ENCODE data around the gene GPR173.

GPR173 gene

DNA sequence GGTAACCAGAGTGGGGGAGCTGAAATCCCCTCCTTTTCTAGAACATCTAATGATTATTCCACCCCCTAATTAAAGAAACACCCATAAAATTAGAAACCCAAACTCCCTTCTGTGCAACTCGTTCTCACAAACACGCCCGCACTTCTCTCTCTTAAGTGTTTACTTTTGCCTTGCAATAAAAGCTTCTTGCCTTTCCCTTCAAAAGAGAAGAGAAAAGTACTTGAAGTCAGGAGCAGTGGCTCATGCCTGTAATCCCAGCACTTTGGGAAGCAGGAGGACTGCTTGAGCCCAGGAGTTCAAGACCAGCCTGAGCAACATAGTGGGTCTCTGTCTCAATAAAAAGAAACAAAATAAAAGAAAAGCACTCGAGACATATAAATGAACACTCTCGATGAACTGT is 3.6 kb upstream of the GPR173 start:
- no peaks in the 10 kb centered on the region for H4K20me1 ChIP-seq (ENCODE audit: low read depth, low read length)
- no peak overlapping the region for H3K4me3 ChIP-seq (ENCODE audit: insufficient read depth, low read length, poor library complexity, severe bottlenecking)
- H3K4me2 ChIP-seq (ENCODE audit: low read depth, low read length, poor library complexity, severe bottlenecking), result no peak overlapping the region
- TF ChIP-seq, protein P1, sequence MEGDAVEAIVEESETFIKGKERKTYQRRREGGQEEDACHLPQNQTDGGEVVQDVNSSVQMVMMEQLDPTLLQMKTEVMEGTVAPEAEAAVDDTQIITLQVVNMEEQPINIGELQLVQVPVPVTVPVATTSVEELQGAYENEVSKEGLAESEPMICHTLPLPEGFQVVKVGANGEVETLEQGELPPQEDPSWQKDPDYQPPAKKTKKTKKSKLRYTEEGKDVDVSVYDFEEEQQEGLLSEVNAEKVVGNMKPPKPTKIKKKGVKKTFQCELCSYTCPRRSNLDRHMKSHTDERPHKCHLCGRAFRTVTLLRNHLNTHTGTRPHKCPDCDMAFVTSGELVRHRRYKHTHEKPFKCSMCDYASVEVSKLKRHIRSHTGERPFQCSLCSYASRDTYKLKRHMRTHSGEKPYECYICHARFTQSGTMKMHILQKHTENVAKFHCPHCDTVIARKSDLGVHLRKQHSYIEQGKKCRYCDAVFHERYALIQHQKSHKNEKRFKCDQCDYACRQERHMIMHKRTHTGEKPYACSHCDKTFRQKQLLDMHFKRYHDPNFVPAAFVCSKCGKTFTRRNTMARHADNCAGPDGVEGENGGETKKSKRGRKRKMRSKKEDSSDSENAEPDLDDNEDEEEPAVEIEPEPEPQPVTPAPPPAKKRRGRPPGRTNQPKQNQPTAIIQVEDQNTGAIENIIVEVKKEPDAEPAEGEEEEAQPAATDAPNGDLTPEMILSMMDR (IDR thresholded peaks at IDR 0.05; ENCODE audit: insufficient read depth, low read length, poor library complexity, severe bottlenecking), result no peak
- no peak for TF ChIP-seq EZH2phosphoT487 (conservative IDR thresholded peaks at IDR 0.05; ENCODE audit: low read length)
- no peak overlapping the region for H2AFZ ChIP-seq (ENCODE audit: low read depth, low read length, severe bottlenecking)
- no peaks in the 10 kb centered on the region for H3F3A ChIP-seq (ENCODE audit: insufficient read depth)
- H3K27ac ChIP-seq (ENCODE audit: low read depth, low read length), result no peak overlapping the region
- H3K9me2 ChIP-seq (replicated peaks; ENCODE audit: insufficient read depth, low read length), result no peaks in the 10 kb centered on the region
- no peaks in the 10 kb centered on the region for H3K79me2 ChIP-seq (ENCODE audit: insufficient read depth, low read length)
- H3K36me3 ChIP-seq (ENCODE audit: low read length), result no peaks in the 10 kb centered on the region
- H3K27me3 ChIP-seq (ENCODE audit: low read length), result no peaks in the 10 kb centered on the region
- H3K9ac ChIP-seq (ENCODE audit: low read length), result no peak overlapping the region
- no peaks in the 10 kb centered on the region for H3K9me3 ChIP-seq (ENCODE audit: insufficient read depth, low read length)

DNA sequence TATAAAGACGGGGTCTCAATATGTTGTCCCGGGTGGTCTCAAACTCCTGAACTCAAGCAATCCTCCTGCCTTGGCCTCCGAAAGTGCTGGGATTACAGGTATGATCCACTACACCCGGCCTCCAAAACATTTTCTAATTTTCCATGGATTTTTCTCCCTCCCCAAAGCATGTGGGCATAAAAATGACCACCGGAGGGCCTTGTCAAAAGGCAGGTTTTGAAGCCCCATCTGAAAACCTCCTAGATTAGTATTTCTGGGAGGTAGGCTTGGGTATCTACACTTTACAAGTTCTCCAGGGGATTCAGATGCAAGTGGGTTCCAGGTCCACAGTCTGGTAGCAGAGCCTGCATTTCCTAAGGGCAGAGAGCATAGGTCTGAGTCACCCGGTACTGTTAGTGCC is 1.4 kb upstream of the GPR173 start:
- H3K27me3 ChIP-seq (ENCODE audit: low read length), result no peaks in the 10 kb centered on the region
- H3K27ac ChIP-seq (ENCODE audit: low read depth, low read length), result no peak overlapping the region
- no peaks in the 10 kb centered on the region for H3F3A ChIP-seq (ENCODE audit: insufficient read depth)
- H3K9me3 ChIP-seq (ENCODE audit: insufficient read depth, low read length), result no peaks in the 10 kb centered on the region
- H3K36me3 ChIP-seq (ENCODE audit: low read length), result no peaks in the 10 kb centered on the region
- H4K20me1 ChIP-seq (ENCODE audit: low read depth, low read length), result no peaks in the 10 kb centered on the region
- H3K9ac ChIP-seq (ENCODE audit: low read length), result no peak overlapping the region
- no peaks in the 10 kb centered on the region for H3K9me2 ChIP-seq (replicated peaks; ENCODE audit: insufficient read depth, low read length)
- H3K4me2 ChIP-seq (ENCODE audit: low read depth, low read length, poor library complexity, severe bottlenecking), result no peak overlapping the region
- no peak for TF ChIP-seq EZH2phosphoT487 (conservative IDR thresholded peaks at IDR 0.05; ENCODE audit: low read length)
- TF ChIP-seq, protein P1 (IDR thresholded peaks at IDR 0.05; ENCODE audit: insufficient read depth, low read length, poor library complexity, severe bottlenecking), result no peak
- H2AFZ ChIP-seq (ENCODE audit: low read depth, low read length, severe bottlenecking), result no peak overlapping the region
- no peaks in the 10 kb centered on the region for H3K79me2 ChIP-seq (ENCODE audit: insufficient read depth, low read length)
- H3K4me3 ChIP-seq (ENCODE audit: insufficient read depth, low read length, poor library complexity, severe bottlenecking), result no peak overlapping the region

DNA sequence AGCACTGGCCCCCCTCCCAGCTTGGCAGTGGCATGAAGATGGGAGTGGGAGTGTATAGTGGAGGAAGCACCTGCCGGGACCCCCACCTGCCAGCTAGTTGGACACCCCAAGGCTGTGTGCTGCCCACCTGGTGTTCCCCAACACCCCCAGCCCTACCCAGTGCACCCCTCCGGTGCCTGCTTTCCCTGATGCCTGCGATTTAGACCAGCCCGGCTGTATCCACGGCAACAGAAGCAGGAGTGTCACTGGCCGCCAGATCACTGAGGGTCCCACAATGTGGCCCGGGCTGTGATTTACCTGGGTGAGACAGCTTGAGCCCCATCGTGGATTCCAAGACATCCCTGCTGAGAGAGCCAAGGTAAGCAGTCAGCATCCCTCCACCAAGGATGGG is 533 bp downstream of the GPR173 start:
- TF ChIP-seq, protein P1 (IDR thresholded peaks at IDR 0.05; ENCODE audit: insufficient read depth, low read length, poor library complexity, severe bottlenecking), result no peak
- TF ChIP-seq EZH2phosphoT487 (conservative IDR thresholded peaks at IDR 0.05; ENCODE audit: low read length), result no peak
- Histone ChIP-seq H3K27ac (ENCODE audit: low read depth, low read length) (no peak overlapping the region), H3K36me3 (ENCODE audit: low read length) (no peaks in the 10 kb centered on the region), H3K27me3 (ENCODE audit: low read length) (no peaks in the 10 kb centered on the region), H2AFZ (ENCODE audit: low read depth, low read length, severe bottlenecking) (no peak overlapping the region), H3K4me3 (ENCODE audit: insufficient read depth, low read length, poor library complexity, severe bottlenecking) (peak overlapping the region; percentile 32), H4K20me1 (ENCODE audit: low read depth, low read length) (no peaks in the 10 kb centered on the region), H3K4me2 (ENCODE audit: low read depth, low read length, poor library complexity, severe bottlenecking) (peak overlapping the region; percentile 44), H3K9me2 (replicated peaks; ENCODE audit: insufficient read depth, low read length) (no peaks in the 10 kb centered on the region), H3K9me3 (ENCODE audit: insufficient read depth, low read length) (no peaks in the 10 kb centered on the region), H3K79me2 (ENCODE audit: insufficient read depth, low read length) (no peaks in the 10 kb centered on the region), H3K9ac (ENCODE audit: low read length) (peak overlapping the region; percentile 52; the same call in 1 of the 2 replicates), H3F3A (ENCODE audit: insufficient read depth) (no peaks in the 10 kb centered on the region)

All from SU-DHL-6 (cell line).